Sigmoid colon (tissue), 7 donors: ENCODE data around the gene ATP9A. TPM values are rescaled to one million over a fixed set of nuclear protein-coding genes. Genes with fewer than 3 reads are reported as not detected.
"Not testable (repeated sequence)": the region's sequence is repeated elsewhere in the genome, so short reads cannot be mapped to it uniquely, and the experiment has no call there.

ENCODE experiments used
- DNase-seq: peaks from one replicate; pipeline ENCODE4 v3.0.0-alpha.2; 2019
- H3K27ac ChIP-seq, 4 donors: fragments of 200-600 bp; sonication (generic); one replicate each; pipeline ENCODE4 v1.5.1; 2016 to 2019; ENCODE audit warnings: mild to moderate bottlenecking in 1 of 4
- H3K27me3 ChIP-seq, 3 donors: fragments of 200-600 bp; sonication (generic); one replicate each; pipeline ENCODE4 v1.5.1; 2019; ENCODE audit warnings: mild to moderate bottlenecking in 1 of 3
- H3K36me3 ChIP-seq, 4 donors: fragments of 200-600 bp; sonication (generic); one replicate each; pipeline ENCODE4 v1.5.1; 2016 to 2019
- H3K4me1 ChIP-seq, 4 donors: fragments of 200-600 bp; sonication (generic); one replicate each; pipeline ENCODE4 v1.5.1; 2017 to 2019
- H3K4me3 ChIP-seq, 4 donors: fragments of 200-600 bp; sonication (generic); one replicate each; pipeline ENCODE4 v1.5.1; 2017 to 2019; ENCODE audit warnings: mild to moderate bottlenecking in 2 of 4, moderate library complexity in 1 of 4
- H3K9me3 ChIP-seq, 4 donors: fragments of 200-600 bp in 3 of 4; sonication (generic) in 3 of 4; one replicate each; pipeline versions ENCODE4 v1.5.1 to v1.6.1; 2013 to 2019
- EP300 ChIP-seq, 4 donors: sonication (generic); formaldehyde crosslinking; IDR thresholded peaks; one replicate each; pipeline ENCODE4 v1.6.1; 2017; ENCODE audit warnings: antibody characterized with exemption in 4 of 4
- POLR2A ChIP-seq, 2 donors: fragments of 450-650 bp; IDR thresholded peaks; one replicate each; pipeline ENCODE4 v1.6.1; 2016; ENCODE audit warnings: antibody characterized with exemption in 2 of 2, mild to moderate bottlenecking in 2 of 2, moderate library complexity in 2 of 2
- POLR2AphosphoS5 ChIP-seq, 4 donors: sonication (generic); formaldehyde crosslinking; IDR thresholded peaks; one replicate each; pipeline ENCODE4 v1.6.1; 2017; ENCODE audit warnings: antibody characterized with exemption in 4 of 4
- WGBS, 2 donors: extraction: QIAGEN DNeasy Blood & Tissue Kit; methylation state at CpG; one replicate each; pipeline ENCODE4 v1.1.7; 2013; 5-methylcytosine and 5-hydroxymethylcytosine counted together
- intact Hi-C: fragments of 100-400 bp; cut with DNase I; formaldehyde crosslinking; loops from one replicate; pipeline ENCODE4 v1.15.1; 2023
- polyA plus RNA-seq, 3 donors: library from polyadenylated mRNA; stranded (reverse); fragments of 200-250 nt; gene quantifications; one replicate each; pipeline ENCODE4 v1.2.3, GENCODE V29; 2013
- total RNA-seq, 4 donors: library from RNA; depleted of rRNA; stranded (reverse); fragments of >200 nt; gene quantifications; one replicate each; pipeline ENCODE4 v1.1.0, GENCODE V29; 2016
- TF ChIP-seq, protein P1 (sequence below), 4 experiments: fragments of 450-650 bp in 3 of 4; fragments of 200-600 bp in 1 of 4; IDR thresholded peaks; one replicate each; pipeline ENCODE4 v1.5.1; 2016 to 2019; ENCODE audit warnings: antibody characterized with exemption in 4 of 4, mild to moderate bottlenecking in 3 of 4, moderate library complexity in 2 of 4
- donor health status: healthy with polysubstance abuse.
- donor health status: Bipolar disorder and iron deficiency.
- donor health status: healthy.

The ATP9A gene
- total and polyA plus RNA-seq, 7 donors = 4.2 to 34.8 (median 31.0) TPM

DNA sequence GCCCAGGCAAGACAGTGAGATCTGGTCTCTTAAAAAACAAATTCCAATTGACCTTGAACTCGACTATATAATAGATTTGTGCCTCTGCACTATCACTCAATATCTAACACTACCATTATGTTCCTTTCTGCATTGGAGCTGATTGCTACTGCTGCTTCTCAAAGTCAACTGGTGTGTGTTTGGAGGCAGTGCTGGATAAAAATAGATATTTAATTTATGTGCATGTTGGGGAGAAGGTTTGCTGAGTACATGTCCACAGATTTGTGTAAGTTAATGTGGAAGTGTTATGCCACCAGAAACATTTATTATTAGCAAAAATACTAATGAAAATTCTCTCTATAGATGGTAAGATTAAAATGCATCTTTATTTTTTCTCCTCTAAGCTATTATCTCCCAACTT, 39.5 kb downstream of the ATP9A start:
- DNase-seq = no peak
- 16 to 69% methylated on average over 1 of the region's 1 CpG for WGBS, 2 donors
- no peaks in the 10 kb centered on the region for H3K27me3 ChIP-seq
- H3K4me3 ChIP-seq = no peak overlapping the region
- TF ChIP-seq, protein P1, sequence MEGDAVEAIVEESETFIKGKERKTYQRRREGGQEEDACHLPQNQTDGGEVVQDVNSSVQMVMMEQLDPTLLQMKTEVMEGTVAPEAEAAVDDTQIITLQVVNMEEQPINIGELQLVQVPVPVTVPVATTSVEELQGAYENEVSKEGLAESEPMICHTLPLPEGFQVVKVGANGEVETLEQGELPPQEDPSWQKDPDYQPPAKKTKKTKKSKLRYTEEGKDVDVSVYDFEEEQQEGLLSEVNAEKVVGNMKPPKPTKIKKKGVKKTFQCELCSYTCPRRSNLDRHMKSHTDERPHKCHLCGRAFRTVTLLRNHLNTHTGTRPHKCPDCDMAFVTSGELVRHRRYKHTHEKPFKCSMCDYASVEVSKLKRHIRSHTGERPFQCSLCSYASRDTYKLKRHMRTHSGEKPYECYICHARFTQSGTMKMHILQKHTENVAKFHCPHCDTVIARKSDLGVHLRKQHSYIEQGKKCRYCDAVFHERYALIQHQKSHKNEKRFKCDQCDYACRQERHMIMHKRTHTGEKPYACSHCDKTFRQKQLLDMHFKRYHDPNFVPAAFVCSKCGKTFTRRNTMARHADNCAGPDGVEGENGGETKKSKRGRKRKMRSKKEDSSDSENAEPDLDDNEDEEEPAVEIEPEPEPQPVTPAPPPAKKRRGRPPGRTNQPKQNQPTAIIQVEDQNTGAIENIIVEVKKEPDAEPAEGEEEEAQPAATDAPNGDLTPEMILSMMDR (IDR thresholded peaks at IDR 0.05) = no peak
- TF ChIP-seq EP300 (IDR thresholded peaks at IDR 0.05) = no peak
- TF ChIP-seq POLR2A (IDR thresholded peaks at IDR 0.05) = no peak
- no peak for TF ChIP-seq POLR2AphosphoS5 (IDR thresholded peaks at IDR 0.05)
- peaks cover 0 to 12% (median 2%) of the 10 kb centered on the region in 4 donors for H3K36me3 ChIP-seq
- H3K4me1 ChIP-seq = peaks cover 0 to 21% (median 16%) of the 10 kb centered on the region in 4 donors
- intact Hi-C loops = no loop called here
- no peaks in the 10 kb centered on the region for H3K9me3 ChIP-seq
- no peak overlapping the region for H3K27ac ChIP-seq

DNA sequence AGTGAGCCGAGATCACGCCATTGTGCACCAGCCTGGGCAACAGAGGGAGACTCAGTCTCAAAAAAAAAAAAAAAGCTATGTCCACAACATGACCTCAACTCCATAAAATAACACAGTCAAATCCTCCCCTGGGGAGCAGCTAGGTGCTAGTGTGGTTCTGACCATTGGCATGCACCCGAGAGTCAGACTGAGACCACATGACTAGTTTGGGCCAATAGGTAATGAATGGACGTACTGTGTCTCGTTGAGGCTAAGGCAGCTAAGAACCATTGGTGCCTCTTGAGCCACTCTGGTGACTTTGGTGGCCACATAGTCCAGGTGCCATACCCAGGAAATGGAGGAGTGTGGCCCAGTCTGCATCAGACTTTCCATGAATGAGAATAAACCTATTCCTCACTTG, 40.3 kb downstream of the ATP9A start:
- no peak overlapping the region for H3K27ac ChIP-seq
- DNase-seq = no peak
- H3K4me1 ChIP-seq = peaks cover 0 to 18% (median 14%) of the 10 kb centered on the region in 4 donors
- 87 to 96% methylated on average over 5 of the region's 5 CpGs for WGBS, 2 donors
- H3K27me3 ChIP-seq = no peaks in the 10 kb centered on the region
- intact Hi-C loops = no loop called here
- H3K4me3 ChIP-seq = no peak overlapping the region
- no peak for TF ChIP-seq POLR2A (IDR thresholded peaks at IDR 0.05)
- H3K9me3 ChIP-seq = no peaks in the 10 kb centered on the region
- peaks cover 0 to 12% (median 2%) of the 10 kb centered on the region in 4 donors for H3K36me3 ChIP-seq

DNA sequence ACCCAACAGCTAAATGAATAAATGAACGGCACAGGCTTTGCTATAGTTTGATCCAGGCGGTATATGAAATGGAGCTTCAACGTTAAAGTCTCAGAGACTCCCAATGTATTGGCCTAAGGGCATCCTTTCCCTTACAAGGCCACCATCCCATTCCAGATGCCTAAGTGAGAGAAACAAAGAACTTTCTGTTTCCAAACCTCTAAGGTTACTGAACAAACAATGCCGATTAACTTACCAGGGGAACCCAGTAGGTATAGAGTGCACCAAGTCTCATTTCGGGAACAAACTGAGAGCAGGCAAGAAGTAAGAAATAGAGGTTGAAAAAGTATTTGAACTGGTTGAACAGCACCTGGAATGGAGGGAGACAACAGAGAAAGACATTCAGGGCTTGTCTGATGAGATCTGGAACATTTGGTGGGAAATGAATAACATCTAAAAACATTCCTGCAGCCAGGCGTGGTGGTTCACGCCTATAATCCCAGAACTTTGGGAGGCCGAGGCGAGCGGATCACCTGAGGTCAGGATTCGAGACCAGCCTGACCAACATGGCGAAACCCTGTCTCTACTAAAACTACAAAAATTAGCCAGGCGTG, 42.5 kb downstream of the ATP9A start:
- DNase-seq = no peak
- H3K27me3 ChIP-seq = no peaks in the 10 kb centered on the region
- no peak overlapping the region for H3K4me3 ChIP-seq
- no peak overlapping the region for H3K27ac ChIP-seq
- H3K36me3 ChIP-seq = peaks cover 0 to 12% (median 2%) of the 10 kb centered on the region in 4 donors
- H3K4me1 ChIP-seq = no peaks in the 10 kb centered on the region
- no peaks in the 10 kb centered on the region for H3K9me3 ChIP-seq
- WGBS, 2 donors = 77 to 90% methylated on average over 13 of the region's 13 CpGs
- intact Hi-C loops = no loop called here
- no peak for TF ChIP-seq POLR2A (IDR thresholded peaks at IDR 0.05)
- no peak for TF ChIP-seq EP300 (IDR thresholded peaks at IDR 0.05)
- TF ChIP-seq, protein P1 (IDR thresholded peaks at IDR 0.05) = no peak
- TF ChIP-seq POLR2AphosphoS5 (IDR thresholded peaks at IDR 0.05) = no peak

DNA sequence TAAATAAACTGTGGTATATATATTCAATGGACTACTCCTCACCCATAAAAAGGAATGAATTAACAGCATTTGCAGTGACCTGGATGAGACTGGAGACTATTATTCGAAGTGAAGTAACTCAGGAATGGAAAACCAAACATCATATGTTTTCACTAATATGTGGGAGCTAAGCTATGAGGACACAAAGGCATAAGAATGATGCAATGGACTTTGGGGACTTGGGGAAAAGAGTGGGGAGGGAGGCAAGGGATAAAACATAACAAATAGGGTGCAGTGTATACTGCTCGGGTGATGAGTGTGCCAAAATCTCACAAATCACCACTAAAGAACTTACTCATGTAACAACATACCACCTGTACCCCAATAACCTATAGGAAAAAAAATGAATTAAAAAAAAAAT, 45.2 kb downstream of the ATP9A start:
- H3K9me3 ChIP-seq, intact Hi-C loops, H3K27me3 ChIP-seq, H3K4me1 ChIP-seq, DNase-seq, H3K27ac ChIP-seq, H3K4me3 ChIP-seq: not testable (repeated sequence)
- H3K36me3 ChIP-seq = peaks cover 0 to 12% (median 2%) of the 10 kb centered on the region in 4 donors
- 90 to 96% methylated on average over 2 of the region's 2 CpGs for WGBS, 2 donors

DNA sequence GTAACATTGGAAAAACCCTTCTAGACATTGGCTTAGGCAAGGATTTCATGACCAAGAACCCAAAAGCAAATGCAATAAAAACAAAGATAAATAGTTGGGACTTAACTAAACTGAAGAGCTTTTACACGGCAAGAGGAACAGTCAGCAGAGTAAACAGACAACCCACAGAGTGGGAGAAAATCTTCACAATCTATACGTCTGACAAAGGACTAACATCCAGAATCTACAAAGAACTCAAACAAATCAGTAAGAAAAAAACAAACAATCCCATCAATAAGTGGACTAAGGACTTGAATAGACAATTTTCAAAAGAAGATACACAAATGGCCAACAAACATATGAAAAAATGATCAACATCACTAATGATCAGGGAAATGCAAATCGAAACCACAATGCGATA, 45.9 kb downstream of the ATP9A start:
- DNase-seq, H3K4me3 ChIP-seq, H3K27ac ChIP-seq, intact Hi-C loops, H3K27me3 ChIP-seq, H3K4me1 ChIP-seq, H3K9me3 ChIP-seq: not testable (repeated sequence)
- peaks cover 0 to 12% (median 2%) of the 10 kb centered on the region in 4 donors for H3K36me3 ChIP-seq
- WGBS, 2 donors = 67 to 82% methylated on average over 4 of the region's 4 CpGs

DNA sequence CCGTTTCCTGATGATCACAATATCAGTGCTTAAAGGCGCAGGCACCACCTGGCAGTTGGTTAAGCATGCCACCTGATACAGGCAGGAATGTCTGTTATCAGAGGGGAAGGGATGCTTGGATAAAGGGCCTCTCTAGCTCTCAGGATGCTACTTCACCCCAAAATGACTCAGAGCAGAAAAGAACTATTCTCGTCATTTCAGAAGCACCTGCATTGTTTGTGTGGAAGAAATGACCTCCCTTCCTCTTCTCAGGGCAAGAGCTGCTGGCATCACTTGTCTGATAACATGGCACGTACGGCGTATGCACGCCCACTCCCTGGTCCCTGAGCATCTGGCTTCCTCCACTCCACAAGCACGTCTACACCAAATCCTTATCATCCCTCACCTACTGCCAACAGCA, 47.3 kb downstream of the ATP9A start:
- 69 to 84% methylated on average over 8 of the region's 8 CpGs for WGBS, 2 donors
- H3K4me1 ChIP-seq = no peaks in the 10 kb centered on the region
- TF ChIP-seq POLR2AphosphoS5 (IDR thresholded peaks at IDR 0.05) (no peak), EP300 (IDR thresholded peaks at IDR 0.05) (no peak), POLR2A (IDR thresholded peaks at IDR 0.05) (no peak)
- TF ChIP-seq, protein P1 (IDR thresholded peaks at IDR 0.05) = no peak
- DNase-seq = no peak
- no peak overlapping the region for H3K27ac ChIP-seq
- no peaks in the 10 kb centered on the region for H3K9me3 ChIP-seq
- intact Hi-C loops = no loop called here
- no peak overlapping the region for H3K4me3 ChIP-seq
- peaks cover 0 to 12% (median 2%) of the 10 kb centered on the region in 4 donors for H3K36me3 ChIP-seq
- no peaks in the 10 kb centered on the region for H3K27me3 ChIP-seq
